Sigmoid colon (tissue), 7 donors: Measurements from ENCODE around the gene FGFR4. TPM values are rescaled to one million over a fixed set of nuclear protein-coding genes. Genes with fewer than 3 reads are reported as not detected.
A peak's percentile ranks its signal among the peaks of the same experiment; 100 is the strongest.

Experiments
- DNase-seq: peaks from one replicate; pipeline ENCODE4 v3.0.0-alpha.2; 2019
- H3K27ac ChIP-seq, 4 donors: fragments of 200-600 bp; sonication (generic); one replicate each; pipeline ENCODE4 v1.5.1; 2016 to 2019; ENCODE audit warnings: mild to moderate bottlenecking in 1 of 4
- H3K27me3 ChIP-seq, 3 donors: fragments of 200-600 bp; sonication (generic); one replicate each; pipeline ENCODE4 v1.5.1; 2019; ENCODE audit warnings: mild to moderate bottlenecking in 1 of 3
- H3K36me3 ChIP-seq, 4 donors: fragments of 200-600 bp; sonication (generic); one replicate each; pipeline ENCODE4 v1.5.1; 2016 to 2019
- H3K4me1 ChIP-seq, 4 donors: fragments of 200-600 bp; sonication (generic); one replicate each; pipeline ENCODE4 v1.5.1; 2017 to 2019
- H3K4me3 ChIP-seq, 4 donors: fragments of 200-600 bp; sonication (generic); one replicate each; pipeline ENCODE4 v1.5.1; 2017 to 2019; ENCODE audit warnings: mild to moderate bottlenecking in 2 of 4, moderate library complexity in 1 of 4
- H3K9me3 ChIP-seq, 4 donors: fragments of 200-600 bp in 3 of 4; sonication (generic) in 3 of 4; one replicate each; pipeline versions ENCODE4 v1.5.1 to v1.6.1; 2013 to 2019
- CTCF ChIP-seq, 4 experiments: fragments of 450-650 bp in 3 of 4; fragments of 200-600 bp in 1 of 4; IDR thresholded peaks; one replicate each; pipeline ENCODE4 v1.5.1; 2016 to 2019; ENCODE audit warnings: antibody characterized with exemption in 4 of 4, mild to moderate bottlenecking in 3 of 4, moderate library complexity in 2 of 4
- EP300 ChIP-seq, 4 donors: sonication (generic); formaldehyde crosslinking; IDR thresholded peaks; one replicate each; pipeline ENCODE4 v1.6.1; 2017; ENCODE audit warnings: antibody characterized with exemption in 4 of 4
- POLR2A ChIP-seq, 2 donors: fragments of 450-650 bp; IDR thresholded peaks; one replicate each; pipeline ENCODE4 v1.6.1; 2016; ENCODE audit warnings: antibody characterized with exemption in 2 of 2, mild to moderate bottlenecking in 2 of 2, moderate library complexity in 2 of 2
- POLR2AphosphoS5 ChIP-seq, 4 donors: sonication (generic); formaldehyde crosslinking; IDR thresholded peaks; one replicate each; pipeline ENCODE4 v1.6.1; 2017; ENCODE audit warnings: antibody characterized with exemption in 4 of 4
- WGBS, 2 donors: extraction: QIAGEN DNeasy Blood & Tissue Kit; methylation state at CpG; one replicate each; pipeline ENCODE4 v1.1.7; 2013; 5-methylcytosine and 5-hydroxymethylcytosine counted together
- intact Hi-C: fragments of 100-400 bp; cut with DNase I; formaldehyde crosslinking; loops from one replicate; pipeline ENCODE4 v1.15.1; 2023
- polyA plus RNA-seq, 3 donors: library from polyadenylated mRNA; stranded (reverse); fragments of 200-250 nt; gene quantifications; one replicate each; pipeline ENCODE4 v1.2.3, GENCODE V29; 2013
- total RNA-seq, 4 donors: library from RNA; depleted of rRNA; stranded (reverse); fragments of >200 nt; gene quantifications; one replicate each; pipeline ENCODE4 v1.1.0, GENCODE V29; 2016
- donor health status: healthy with polysubstance abuse.
- donor health status: Bipolar disorder and iron deficiency.
- donor health status: healthy.

Gene FGFR4
- total and polyA plus RNA-seq, 7 donors = 3.0 to 45.0 (median 6.6) TPM

- H3K27ac ChIP-seq = peak overlapping the region; percentile 86 to 95 (median 93)
- no peaks in the 10 kb centered on the region for H3K27me3 ChIP-seq
- WGBS, 2 donors = 1% methylated on average over 73 to 83 of the region's 83 CpGs
- H3K36me3 ChIP-seq = peaks cover 0 to 36% (median 0%) of the 10 kb centered on the region in 4 donors
- peaks cover 0 to 63% (median 51%) of the 10 kb centered on the region in 4 donors for H3K4me1 ChIP-seq
- intact Hi-C loops = loop anchor here (2.0 kb wide), 1 partner anchor 17 kb away; no protein-coding TSS in a partner anchor
- peak overlapping the region; percentile 57 to 86 (median 74) for H3K4me3 ChIP-seq
- TF ChIP-seq CTCF (IDR thresholded peaks at IDR 0.05) (no peak), EP300 (IDR thresholded peaks at IDR 0.05) (no peak), POLR2A (IDR thresholded peaks at IDR 0.05) (peak; percentile 18 to 38), POLR2AphosphoS5 (IDR thresholded peaks at IDR 0.05) (peak in 2 of 4 donors; percentile 40 to 44)
- DNase-seq = peak; percentile 80
- no peaks in the 10 kb centered on the region for H3K9me3 ChIP-seq
Measured at GRCh38 chr5:177133853-177134696, 47.4 kb downstream of the FGFR4 start.

GRCh38 chr5:177134697-177135225, 48.0 kb downstream of the FGFR4 start:
- Histone ChIP-seq H3K36me3 (peaks cover 0 to 36% (median 0%) of the 10 kb centered on the region in 4 donors), H3K27ac (peak overlapping the region; percentile 86 to 95 (median 93)), H3K27me3 (no peaks in the 10 kb centered on the region), H3K4me1 (peaks cover 0 to 70% (median 58%) of the 10 kb centered on the region in 4 donors), H3K4me3 (peak overlapping the region; percentile 57 to 86 (median 74)), H3K9me3 (no peaks in the 10 kb centered on the region)
- DNase-seq = peak; percentile 22
- intact Hi-C loops = no loop called here
- WGBS, 2 donors = 10 to 16% methylated on average over 13 of the region's 13 CpGs
- no peak for TF ChIP-seq POLR2A (IDR thresholded peaks at IDR 0.05)
- TF ChIP-seq EP300 (IDR thresholded peaks at IDR 0.05) = no peak
- no peak for TF ChIP-seq CTCF (IDR thresholded peaks at IDR 0.05)
- no peak for TF ChIP-seq POLR2AphosphoS5 (IDR thresholded peaks at IDR 0.05)

- DNase-seq = peak; percentile 2
- Histone ChIP-seq H3K4me1 (peaks cover 0 to 81% (median 68%) of the 10 kb centered on the region in 4 donors), H3K4me3 (no peak overlapping the region), H3K9me3 (no peaks in the 10 kb centered on the region), H3K36me3 (peaks cover 0 to 52% (median 4%) of the 10 kb centered on the region in 4 donors), H3K27me3 (no peaks in the 10 kb centered on the region), H3K27ac (no peak overlapping the region)
- 90 to 94% methylated on average over 2 of the region's 2 CpGs for WGBS, 2 donors
- intact Hi-C loops = no loop called here
- no peak for TF ChIP-seq EP300 (IDR thresholded peaks at IDR 0.05)
- TF ChIP-seq POLR2AphosphoS5 (IDR thresholded peaks at IDR 0.05) = no peak
- TF ChIP-seq POLR2A (IDR thresholded peaks at IDR 0.05) = no peak
Measured at GRCh38 chr5:177140312-177140711, 53.6 kb downstream of the FGFR4 start.

GRCh38 chr5:177141496-177141895, 54.8 kb downstream of the FGFR4 start:
- peaks cover 0 to 69% (median 56%) of the 10 kb centered on the region in 4 donors for H3K4me1 ChIP-seq
- no peak overlapping the region for H3K27ac ChIP-seq
- H3K36me3 ChIP-seq = peaks cover 0 to 45% (median 4%) of the 10 kb centered on the region in 4 donors
- TF ChIP-seq CTCF (IDR thresholded peaks at IDR 0.05) (no peak), POLR2A (IDR thresholded peaks at IDR 0.05) (no peak), EP300 (IDR thresholded peaks at IDR 0.05) (no peak), POLR2AphosphoS5 (IDR thresholded peaks at IDR 0.05) (no peak)
- intact Hi-C loops = no loop called here
- WGBS, 2 donors = 76 to 83% methylated on average over 3 of the region's 3 CpGs
- H3K27me3 ChIP-seq = no peaks in the 10 kb centered on the region
- no peak for DNase-seq
- H3K4me3 ChIP-seq = no peak overlapping the region
- H3K9me3 ChIP-seq = no peaks in the 10 kb centered on the region

GRCh38 chr5:177142098-177142611, 55.4 kb downstream of the FGFR4 start:
- Histone ChIP-seq H3K9me3 (no peaks in the 10 kb centered on the region), H3K4me3 (no peak overlapping the region), H3K27ac (peak overlapping the region in 2 of 4 donors; percentile 11 to 28), H3K4me1 (peaks cover 0 to 63% (median 49%) of the 10 kb centered on the region in 4 donors), H3K36me3 (peaks cover 0 to 46% (median 4%) of the 10 kb centered on the region in 4 donors), H3K27me3 (no peaks in the 10 kb centered on the region)
- WGBS, 2 donors = 79 to 85% methylated on average over 2 of the region's 2 CpGs
- intact Hi-C loops = no loop called here
- no peak for TF ChIP-seq POLR2A (IDR thresholded peaks at IDR 0.05)
- TF ChIP-seq EP300 (IDR thresholded peaks at IDR 0.05) = no peak
- TF ChIP-seq CTCF (IDR thresholded peaks at IDR 0.05) = no peak
- no peak for TF ChIP-seq POLR2AphosphoS5 (IDR thresholded peaks at IDR 0.05)
- DNase-seq = no peak
